Small intestine (tissue), 7 donors: ENCODE results near the gene CMSS1. TPM values are rescaled to one million over a fixed set of nuclear protein-coding genes. Genes with fewer than 3 reads are reported as not detected.

ENCODE experiments used
- DNase-seq, 2 donors: peaks; one replicate each; pipeline versions ENCODE4 v3.0.0 to v3.0.0-alpha.2; 2013
- FAIRE-seq: peaks from 2 replicates; lab custom pipeline; 2012; peaks lifted over from hg19 to GRCh38; lab: Jason Lieb, UNC
- H3K27ac ChIP-seq, 3 donors: one replicate each; pipeline ENCODE4 v1.5.1; 2013; ENCODE audit warnings: low read length in 2 of 3, mild to moderate bottlenecking in 2 of 3, control low read depth in 1 of 3, inconsistent platforms in 1 of 3, low read depth in 1 of 3, moderate library complexity in 1 of 3
- H3K27me3 ChIP-seq, 3 donors: one replicate each; pipeline ENCODE4 v1.6.1; 2013; ENCODE audit warnings: low read length in 3 of 3, inconsistent platforms in 1 of 3; ENCODE audit not compliant: control insufficient read depth in 3 of 3, insufficient read depth in 3 of 3
- H3K36me3 ChIP-seq, 3 donors: one replicate each; pipeline ENCODE4 v1.6.1; 2013; ENCODE audit warnings: low read length in 3 of 3, inconsistent platforms in 1 of 3, low read depth in 1 of 3, mild to moderate bottlenecking in 1 of 3, moderate library complexity in 1 of 3; ENCODE audit not compliant: control insufficient read depth in 3 of 3, insufficient read depth in 2 of 3
- H3K4me1 ChIP-seq, 3 donors: one replicate each; pipeline ENCODE4 v1.6.1; 2013; ENCODE audit warnings: low read length in 2 of 3, inconsistent platforms in 1 of 3, low read depth in 1 of 3, mild to moderate bottlenecking in 1 of 3, moderate library complexity in 1 of 3; ENCODE audit not compliant: control insufficient read depth in 3 of 3, insufficient read depth in 2 of 3
- H3K4me3 ChIP-seq, 3 donors: one replicate each; pipeline ENCODE4 v1.5.1; 2013; ENCODE audit warnings: low read length in 3 of 3, control low read depth in 1 of 3, inconsistent platforms in 1 of 3, low read depth in 1 of 3, mild to moderate bottlenecking in 1 of 3, moderate library complexity in 1 of 3
- H3K9me3 ChIP-seq, 2 donors: one replicate each; pipeline ENCODE4 v1.6.1; 2013; ENCODE audit warnings: low read depth in 1 of 2, low read length in 1 of 2; ENCODE audit not compliant: control insufficient read depth in 2 of 2, insufficient read depth in 1 of 2
- WGBS, 3 donors: extraction: QIAGEN DNeasy Blood & Tissue Kit; methylation state at CpG; one replicate each; pipeline ENCODE4 v1.1.7; 2013; 5-methylcytosine and 5-hydroxymethylcytosine counted together
- polyA plus RNA-seq, 4 donors: library from polyadenylated mRNA; stranded (reverse) in 3 of 4; unstranded in 1 of 4; fragments of 200-250 nt in 3 of 4; fragments of 120-200 nt in 1 of 4; gene quantifications; one replicate each; pipeline versions ENCODE4 v1.2.1 to v1.2.3, GENCODE V29; 2013
- donor health status: healthy with polysubstance abuse.
- donor health status: control.
- donor health status: control.
- donor health status: Bipolar disorder and iron deficiency.
- donor health status: healthy.

Gene CMSS1
- polyA plus RNA-seq, 4 donors, result 1.6 to 24.0 (median 10.4) TPM

DNA sequence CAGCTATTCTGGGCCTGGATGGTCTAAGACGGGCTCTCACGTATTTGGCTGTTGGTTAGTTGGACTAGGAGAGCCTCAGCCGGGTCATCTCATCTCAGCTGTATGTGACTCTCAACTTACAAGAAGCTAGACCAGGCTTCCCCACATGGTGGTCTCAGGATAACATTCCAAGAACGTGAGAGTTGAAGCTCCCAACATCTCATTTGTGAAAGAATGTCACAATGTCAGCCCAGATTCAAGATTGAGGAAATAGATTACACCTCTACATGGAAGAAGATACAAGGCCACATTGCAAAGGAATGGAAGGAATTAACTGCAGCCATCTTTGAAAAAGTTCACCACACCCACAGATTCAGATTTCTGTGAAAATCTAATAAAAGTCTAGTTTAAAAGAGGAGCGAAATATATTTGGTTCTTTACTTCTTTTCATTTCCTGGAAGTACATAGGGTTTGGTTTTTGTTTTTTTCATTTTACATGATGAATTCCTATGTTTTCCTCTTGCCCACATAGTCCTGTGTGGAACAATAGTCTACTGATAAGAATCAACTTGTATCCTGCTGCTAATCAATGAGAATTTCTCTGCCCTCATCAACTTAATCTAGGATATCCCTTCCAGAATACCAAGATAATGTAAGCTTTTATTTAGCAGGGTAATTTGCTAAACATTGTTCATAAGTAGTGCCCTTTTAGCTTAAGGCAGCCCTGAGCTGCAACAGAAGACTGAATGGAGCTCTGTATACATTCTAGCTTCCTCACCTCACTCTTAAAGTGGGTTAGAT is 116.5 kb downstream of the CMSS1 start:
- H3K27ac ChIP-seq, result no peak overlapping the region
- no peaks in the 10 kb centered on the region for H3K9me3 ChIP-seq
- WGBS, 3 donors, result 93 to 98% (median 96%) methylated on average over 5 of the region's 5 CpGs
- no peaks in the 10 kb centered on the region for H3K36me3 ChIP-seq
- H3K4me1 ChIP-seq, result peaks cover 0 to 16% (median 9%) of the 10 kb centered on the region in 3 donors
- H3K27me3 ChIP-seq, result no peaks in the 10 kb centered on the region
- DNase-seq (no peak), FAIRE-seq (no peak)
- no peak overlapping the region for H3K4me3 ChIP-seq

DNA sequence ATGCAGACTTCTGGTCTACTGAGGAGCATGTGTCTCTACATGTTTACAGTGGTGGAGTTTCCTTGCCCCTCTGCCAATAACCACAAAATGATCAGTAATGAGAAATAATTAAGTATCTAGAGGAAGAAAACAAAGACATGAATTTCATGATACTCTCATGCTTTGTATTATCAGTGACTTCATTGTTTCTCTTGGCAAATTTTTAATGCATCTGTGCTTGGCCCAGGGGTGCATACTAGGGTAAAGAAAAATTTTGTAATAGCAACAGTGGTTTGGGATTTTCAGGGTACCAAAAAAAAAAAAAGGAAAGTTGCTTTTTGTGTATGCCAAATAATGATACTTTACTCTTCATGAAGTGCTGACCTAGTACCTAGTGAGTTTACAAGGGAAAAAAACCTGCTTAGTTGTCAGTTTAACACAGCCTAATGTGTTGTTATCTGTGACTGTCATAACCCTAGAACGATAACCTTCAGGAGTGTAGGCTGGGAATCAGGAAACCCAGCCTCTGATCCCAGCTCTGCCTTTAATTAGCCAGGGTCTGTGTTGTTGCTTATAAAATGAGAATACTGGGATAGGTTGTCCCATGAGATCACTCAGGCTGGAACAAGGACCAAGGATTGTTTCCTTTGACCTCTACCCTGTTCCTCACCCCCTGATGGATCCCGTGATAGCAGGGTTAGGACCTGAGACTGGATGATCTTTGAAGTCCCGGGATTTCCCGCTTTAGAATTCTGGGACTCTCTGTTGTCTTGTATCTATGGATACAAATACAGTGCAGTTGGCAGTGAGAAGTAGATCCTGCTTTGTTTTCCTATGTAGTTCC is 117.5 kb downstream of the CMSS1 start:
- no peak overlapping the region for H3K4me3 ChIP-seq
- H3K36me3 ChIP-seq, result no peaks in the 10 kb centered on the region
- H3K4me1 ChIP-seq, result peaks cover 0 to 16% (median 9%) of the 10 kb centered on the region in 3 donors
- DNase-seq (peak; percentile 64 to 74), FAIRE-seq (no peak)
- WGBS, 3 donors, result 6 to 33% (median 22%) methylated on average over 4 of the region's 4 CpGs
- H3K27me3 ChIP-seq, result no peaks in the 10 kb centered on the region
- no peaks in the 10 kb centered on the region for H3K9me3 ChIP-seq
- peak overlapping the region in 2 of 3 donors; percentile 55 to 57 for H3K27ac ChIP-seq

DNA sequence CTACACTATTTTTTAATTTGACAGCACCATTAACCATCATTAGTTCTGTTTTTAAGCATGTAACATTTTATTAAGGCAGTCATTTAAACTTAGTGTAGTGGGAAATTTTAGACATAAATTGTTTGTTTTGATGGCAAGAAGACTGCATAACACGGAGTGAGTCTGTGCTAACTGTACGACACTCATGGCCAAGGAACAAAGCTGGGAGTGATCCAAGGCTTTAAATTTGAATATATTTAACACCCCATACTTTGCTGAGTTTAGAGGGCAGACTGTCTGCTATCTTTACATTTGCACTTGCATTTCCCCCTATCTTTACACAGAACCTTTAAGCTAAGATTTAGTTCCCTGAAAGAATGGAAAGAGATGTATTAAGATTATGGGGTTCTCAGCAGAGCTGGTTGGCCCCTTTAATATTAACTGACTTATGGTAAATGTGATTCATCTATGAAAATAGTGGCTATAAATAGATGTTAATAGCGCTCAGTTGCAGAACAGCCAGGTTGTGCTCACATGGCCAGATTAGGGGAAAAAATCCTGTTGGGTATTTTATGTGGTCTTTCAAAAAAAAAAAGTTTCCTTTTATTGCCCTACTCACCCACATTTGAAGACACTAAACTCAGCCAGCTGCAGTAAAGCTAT is 120.7 kb downstream of the CMSS1 start:
- Histone ChIP-seq H3K4me3 (no peak overlapping the region), H3K36me3 (no peaks in the 10 kb centered on the region), H3K27me3 (no peaks in the 10 kb centered on the region), H3K9me3 (no peaks in the 10 kb centered on the region), H3K27ac (no peak overlapping the region), H3K4me1 (peaks cover 0 to 16% (median 9%) of the 10 kb centered on the region in 3 donors)
- WGBS, 3 donors, result 53 to 70% (median 69%) methylated on average over 3 of the region's 3 CpGs
- FAIRE-seq, result no peak
- no peak for DNase-seq

DNA sequence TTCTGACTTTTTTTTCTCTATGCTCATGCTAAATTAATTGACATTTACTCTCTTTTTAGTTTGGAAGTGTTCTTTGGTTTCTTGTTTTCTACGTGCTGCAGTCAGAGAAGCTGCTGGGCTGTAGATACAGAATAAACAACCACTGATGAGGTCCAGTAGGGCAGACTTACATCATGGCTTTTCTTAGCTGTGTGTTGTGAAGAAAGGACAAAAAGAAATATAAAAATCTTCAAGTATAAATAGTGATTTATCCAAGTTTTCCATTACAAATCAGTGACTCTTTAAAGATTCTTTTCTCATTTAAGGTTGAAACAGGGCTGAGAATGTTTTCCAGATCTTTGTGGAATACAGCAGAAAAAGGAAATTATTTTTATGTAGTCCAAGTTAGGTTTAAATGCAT is 122.2 kb downstream of the CMSS1 start:
- Histone ChIP-seq H3K27me3 (no peaks in the 10 kb centered on the region), H3K27ac (peak overlapping the region in 1 of 3 donors; percentile 36), H3K4me1 (peaks cover 0 to 16% (median 9%) of the 10 kb centered on the region in 3 donors), H3K9me3 (no peaks in the 10 kb centered on the region), H3K4me3 (no peak overlapping the region), H3K36me3 (no peaks in the 10 kb centered on the region)
- FAIRE-seq, result no peak
- 67 to 90% (median 81%) methylated on average over 1 of the region's 1 CpG for WGBS, 3 donors
- DNase-seq, result no peak

DNA sequence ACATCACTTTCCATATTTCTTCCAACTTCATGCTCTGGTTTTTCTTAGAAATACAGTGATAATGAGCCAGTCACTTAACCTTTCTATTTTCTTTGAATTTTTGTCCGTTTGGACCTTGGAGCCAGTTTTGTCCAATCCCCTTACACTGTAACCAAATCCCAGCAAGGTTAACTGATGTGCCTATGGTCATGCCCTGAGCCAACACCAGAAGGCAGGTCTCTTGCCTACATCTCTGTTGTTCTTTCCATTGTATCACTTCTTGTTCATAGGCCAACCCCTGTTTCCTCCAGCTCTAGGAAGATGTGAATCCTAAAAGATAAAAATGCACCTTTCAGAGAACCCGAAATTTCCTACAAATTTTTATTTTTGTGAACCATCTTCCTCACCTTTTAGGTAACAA is 122.7 kb downstream of the CMSS1 start:
- H3K4me1 ChIP-seq, result peaks cover 0 to 16% (median 7%) of the 10 kb centered on the region in 3 donors
- H3K27me3 ChIP-seq, result no peaks in the 10 kb centered on the region
- no peaks in the 10 kb centered on the region for H3K9me3 ChIP-seq
- DNase-seq (no peak), FAIRE-seq (no peak)
- 74 to 93% (median 84%) methylated on average over 2 of the region's 2 CpGs for WGBS, 3 donors
- no peaks in the 10 kb centered on the region for H3K36me3 ChIP-seq
- H3K4me3 ChIP-seq, result no peak overlapping the region
- H3K27ac ChIP-seq, result peak overlapping the region in 2 of 3 donors; percentile 21 to 72

DNA sequence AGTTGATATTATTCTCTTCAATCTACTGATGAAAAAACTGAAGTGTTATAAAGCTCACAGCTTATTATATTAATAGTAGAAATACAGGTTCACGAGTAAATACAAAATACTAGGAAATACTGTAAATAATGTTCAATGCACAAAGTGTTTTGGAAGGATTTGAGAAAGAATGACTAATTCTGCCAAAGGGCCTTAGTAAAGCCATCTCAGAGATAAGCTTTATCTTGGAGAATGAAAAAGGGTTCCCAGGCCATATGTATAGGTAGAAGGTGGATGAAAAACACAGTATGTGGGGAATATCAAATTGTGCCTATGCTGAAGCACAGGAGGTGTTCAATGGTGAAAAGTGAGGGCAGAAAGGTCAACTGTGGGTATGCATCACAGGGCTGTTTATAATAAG is 123.5 kb downstream of the CMSS1 start:
- Histone ChIP-seq H3K36me3 (no peaks in the 10 kb centered on the region), H3K4me1 (peaks cover 0 to 19% (median 11%) of the 10 kb centered on the region in 3 donors), H3K9me3 (no peaks in the 10 kb centered on the region), H3K4me3 (no peak overlapping the region), H3K27ac (no peak overlapping the region), H3K27me3 (no peaks in the 10 kb centered on the region)
- DNase-seq, result no peak
- 85 to 91% (median 86%) methylated on average over 1 of the region's 1 CpG for WGBS, 3 donors
- FAIRE-seq, result no peak

DNA sequence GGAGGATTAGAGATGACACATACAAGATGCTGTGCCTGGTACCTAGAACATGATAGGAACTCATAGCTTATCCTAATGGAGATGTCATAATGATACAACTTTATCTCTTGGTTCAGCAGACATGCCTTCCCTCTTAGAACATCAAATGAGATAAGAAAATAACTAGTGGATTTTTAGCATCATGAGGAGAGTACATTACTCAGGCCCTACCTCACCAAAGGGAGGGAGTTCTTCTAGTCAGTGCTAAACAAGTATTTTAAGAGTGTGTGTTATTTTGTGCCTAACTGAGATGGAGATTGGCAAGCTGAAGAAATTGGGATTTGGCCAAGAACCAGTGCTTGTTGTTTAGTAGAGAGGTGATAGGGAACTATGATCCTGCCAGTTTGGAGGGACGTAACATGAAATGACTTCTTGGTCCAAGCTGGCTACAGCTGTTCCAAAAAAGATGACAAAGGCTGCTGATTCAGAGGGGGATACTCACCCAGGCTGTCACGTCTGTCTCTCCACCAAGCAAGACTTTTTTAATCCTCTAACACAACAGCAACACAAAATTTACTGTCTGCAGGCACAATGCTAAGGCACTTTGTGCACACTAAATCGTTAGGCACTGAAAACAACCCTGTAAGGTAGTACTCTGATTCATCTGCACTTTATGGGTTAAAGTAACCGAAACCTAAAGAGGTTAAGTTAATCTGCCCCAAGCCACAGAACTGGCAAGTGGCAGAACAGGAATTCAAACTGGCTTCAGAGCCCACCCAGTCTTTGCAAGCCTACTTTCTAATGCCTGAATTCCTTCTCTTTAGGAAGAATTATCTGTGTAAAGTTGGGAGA is 126.5 kb downstream of the CMSS1 start:
- Histone ChIP-seq H3K9me3 (no peaks in the 10 kb centered on the region), H3K36me3 (no peaks in the 10 kb centered on the region), H3K27ac (peak overlapping the region in 1 of 3 donors; percentile 21), H3K4me3 (no peak overlapping the region), H3K27me3 (no peaks in the 10 kb centered on the region), H3K4me1 (peaks cover 0 to 25% (median 5%) of the 10 kb centered on the region in 3 donors)
- 75 to 83% (median 77%) methylated on average over 4 of the region's 4 CpGs for WGBS, 3 donors
- FAIRE-seq (no peak), DNase-seq (no peak)
